Activated B cell treated with CpG ODN at 0.5 μM for 24 hours (primary cell): ENCODE results near the gene SMAD3. TPM values are rescaled to one million over a fixed set of nuclear protein-coding genes. Genes with fewer than 3 reads are reported as not detected.

ENCODE experiments used
- ATAC-seq: fragments of 200-7000 bp; cut with Tn5 transposase; one replicate; pipeline ENCODE4 v1.10.0; 2021; ENCODE audit warnings: low read depth, mild to moderate bottlenecking, moderate library complexity
- CTCF ChIA-PET: fragments of 350-600 bp; sonication (Branson Sonifier 250); formaldehyde crosslinking; loops from one replicate; lab custom pipeline; 2021; ENCODE audit warnings: antibody characterized with exemption; lab: Charles Lee
- POLR2A ChIA-PET: fragments of 350-600 bp; sonication (Branson Sonifier 250); formaldehyde crosslinking; loops from one replicate; lab custom pipeline; 2021; ENCODE audit warnings: antibody characterized with exemption; lab: Charles Lee
- DNase-seq: peaks from one replicate; pipeline ENCODE4 v3.0.0; 2022
- H3K27ac Mint-ChIP-seq: one replicate; pipeline ENCODE4 v1.8.0; 2020; ENCODE audit warnings: mixed read lengths
- H3K27me3 Mint-ChIP-seq: one replicate; pipeline ENCODE4 v1.8.0; 2021; ENCODE audit warnings: mixed read lengths
- H3K36me3 Mint-ChIP-seq: one replicate; pipeline ENCODE4 v1.8.0; 2021; ENCODE audit warnings: low read depth, mixed read lengths
- H3K4me1 Mint-ChIP-seq: one replicate; pipeline ENCODE4 v1.8.0; 2021; ENCODE audit warnings: mixed read lengths
- H3K4me3 Mint-ChIP-seq: one replicate; pipeline ENCODE4 v1.8.0; 2020; ENCODE audit warnings: mild to moderate bottlenecking, mixed read lengths
- H3K9me3 Mint-ChIP-seq: one replicate; pipeline ENCODE4 v1.8.0; 2020; ENCODE audit warnings: mixed read lengths
- intact Hi-C: fragments of 100-400 bp; cut with micrococcal nuclease; formaldehyde crosslinking; loops from one replicate; pipeline ENCODE4 v1.15.1; 2024
- total RNA-seq: library from RNA; stranded (reverse); gene quantifications from 2 replicates; pipeline ENCODE4 v1.2.3, GENCODE V29; 2022
- TF ChIP-seq, protein P1 (sequence below): fragments of 200-600 bp; IDR thresholded peaks from one replicate; pipeline ENCODE4 v1.8.0; 2022; ENCODE audit warnings: antibody characterized with exemption, mild to moderate bottlenecking

Gene SMAD3
- total RNA-seq, 1 donor from 2014 or later = 118 TPM

DNA sequence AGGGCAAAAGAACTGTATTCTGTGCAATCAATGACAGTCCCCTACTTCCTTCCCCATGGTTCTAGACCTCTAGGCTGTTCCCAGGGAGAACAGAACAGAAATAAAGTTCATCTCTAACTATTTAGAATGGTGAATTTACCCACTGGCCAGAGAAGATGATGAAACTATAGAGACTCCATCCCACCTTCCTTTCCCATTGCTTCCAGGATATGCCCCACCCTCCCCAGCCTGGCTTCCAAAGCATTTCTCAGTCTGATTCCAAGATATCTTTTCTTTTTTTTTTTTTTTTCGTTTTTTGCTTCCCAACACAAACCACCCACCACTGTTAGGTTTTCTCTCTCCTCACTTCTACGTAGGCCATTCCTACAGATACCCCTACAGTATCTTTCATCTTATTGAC lies 25.1 kb upstream of the SMAD3 start:
- H3K9me3 Mint-ChIP-seq = no peaks in the 10 kb centered on the region
- POLR2A ChIA-PET = no interaction called here
- H3K27me3 Mint-ChIP-seq = no peaks in the 10 kb centered on the region
- TF ChIP-seq, protein P1, sequence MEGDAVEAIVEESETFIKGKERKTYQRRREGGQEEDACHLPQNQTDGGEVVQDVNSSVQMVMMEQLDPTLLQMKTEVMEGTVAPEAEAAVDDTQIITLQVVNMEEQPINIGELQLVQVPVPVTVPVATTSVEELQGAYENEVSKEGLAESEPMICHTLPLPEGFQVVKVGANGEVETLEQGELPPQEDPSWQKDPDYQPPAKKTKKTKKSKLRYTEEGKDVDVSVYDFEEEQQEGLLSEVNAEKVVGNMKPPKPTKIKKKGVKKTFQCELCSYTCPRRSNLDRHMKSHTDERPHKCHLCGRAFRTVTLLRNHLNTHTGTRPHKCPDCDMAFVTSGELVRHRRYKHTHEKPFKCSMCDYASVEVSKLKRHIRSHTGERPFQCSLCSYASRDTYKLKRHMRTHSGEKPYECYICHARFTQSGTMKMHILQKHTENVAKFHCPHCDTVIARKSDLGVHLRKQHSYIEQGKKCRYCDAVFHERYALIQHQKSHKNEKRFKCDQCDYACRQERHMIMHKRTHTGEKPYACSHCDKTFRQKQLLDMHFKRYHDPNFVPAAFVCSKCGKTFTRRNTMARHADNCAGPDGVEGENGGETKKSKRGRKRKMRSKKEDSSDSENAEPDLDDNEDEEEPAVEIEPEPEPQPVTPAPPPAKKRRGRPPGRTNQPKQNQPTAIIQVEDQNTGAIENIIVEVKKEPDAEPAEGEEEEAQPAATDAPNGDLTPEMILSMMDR = no peak
- no peak overlapping the region for H3K27ac Mint-ChIP-seq
- no peaks in the 10 kb centered on the region for H3K36me3 Mint-ChIP-seq
- H3K4me1 Mint-ChIP-seq = peaks cover 44% of the 10 kb centered on the region
- CTCF ChIA-PET = no interaction called here
- intact Hi-C loops = no loop called here
- H3K4me3 Mint-ChIP-seq = no peak overlapping the region
- ATAC-seq (no peak), DNase-seq (no peak)

DNA sequence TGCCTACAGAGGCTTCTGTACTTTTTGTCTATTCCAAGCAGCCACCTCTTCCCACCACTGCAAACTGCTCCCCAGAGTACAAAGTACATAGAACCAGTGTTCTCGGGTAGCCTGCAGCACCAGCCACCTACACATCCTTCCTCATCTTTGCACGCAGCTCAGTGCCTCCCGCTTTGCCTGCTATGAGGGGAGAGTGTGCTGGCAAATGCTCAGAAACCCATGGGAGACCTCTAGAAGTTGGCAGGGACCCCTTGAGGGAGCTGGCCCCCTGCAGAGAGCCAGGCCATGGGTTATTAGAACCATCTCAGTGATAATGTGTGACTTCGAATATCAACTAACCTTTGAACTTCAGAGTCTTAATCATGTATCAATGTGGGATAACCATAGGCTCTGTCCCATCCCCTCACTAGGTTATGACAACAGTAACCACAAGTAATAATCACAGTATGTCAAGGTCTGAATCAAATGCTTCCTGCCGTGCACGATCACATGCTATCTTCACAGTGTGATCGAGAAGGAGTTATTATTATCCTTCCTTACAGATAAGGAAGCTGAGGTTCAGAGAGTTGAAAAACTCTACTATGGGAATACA lies 22.8 kb upstream of the SMAD3 start:
- H3K9me3 Mint-ChIP-seq = no peaks in the 10 kb centered on the region
- ATAC-seq (no peak), DNase-seq (no peak)
- ChIA-PET CTCF (no interaction called here), POLR2A (interaction anchor here (0.6 to 1.5 kb wide), 3 partner anchors 23 to 59 kb away, joined by 3 to 6 read pairs (median 4); partner anchors contain the start of gene SMAD3)
- peaks cover 37% of the 10 kb centered on the region for H3K4me1 Mint-ChIP-seq
- H3K4me3 Mint-ChIP-seq = no peak overlapping the region
- H3K27ac Mint-ChIP-seq = no peak overlapping the region
- H3K36me3 Mint-ChIP-seq = no peaks in the 10 kb centered on the region
- no peaks in the 10 kb centered on the region for H3K27me3 Mint-ChIP-seq
- intact Hi-C loops = no loop called here
- TF ChIP-seq, protein P1 = no peak

DNA sequence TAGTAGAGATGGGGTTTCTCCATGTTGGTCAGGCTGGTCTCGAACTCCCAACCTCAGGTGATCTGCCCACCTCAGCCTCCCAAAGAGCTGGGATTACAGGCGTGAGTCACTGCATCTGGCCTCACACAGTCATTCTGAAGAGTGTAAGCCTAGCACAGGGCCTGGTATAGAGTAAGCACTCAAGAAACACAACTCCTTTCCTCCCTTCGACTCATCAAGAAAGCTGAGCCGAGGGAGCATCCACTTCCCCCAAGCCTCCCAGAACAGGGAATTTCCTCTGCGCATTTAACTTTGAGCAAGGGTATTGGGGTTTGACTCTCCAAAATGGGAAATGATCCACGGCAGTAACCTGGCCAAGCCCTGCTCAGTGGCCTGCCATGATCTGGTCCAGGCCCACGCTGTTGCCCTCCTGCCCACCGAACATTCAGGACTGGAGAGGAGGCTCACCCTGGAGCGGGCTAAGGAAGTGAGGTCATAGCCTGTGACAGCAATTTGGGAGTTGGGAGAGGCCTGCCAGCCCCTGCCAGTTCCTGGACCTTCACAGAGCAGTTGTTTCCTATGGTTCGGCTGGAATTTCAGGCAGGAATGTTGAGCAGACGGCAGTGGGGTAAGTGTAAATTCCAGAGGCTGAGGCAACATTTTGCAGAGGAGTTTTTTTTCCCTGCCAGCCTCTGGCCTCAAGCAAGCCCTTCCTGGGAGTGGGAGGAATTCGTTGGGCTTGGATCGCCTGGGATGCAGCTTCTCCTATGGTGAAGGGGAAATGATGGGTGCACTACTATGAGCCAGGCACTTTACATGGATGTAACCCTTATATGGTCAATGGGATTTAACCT lies 21.2 kb upstream of the SMAD3 start:
- Mint-ChIP-seq H3K36me3 (no peaks in the 10 kb centered on the region), H3K27ac (no peak overlapping the region), H3K4me3 (no peak overlapping the region), H3K27me3 (no peaks in the 10 kb centered on the region), H3K9me3 (no peaks in the 10 kb centered on the region), H3K4me1 (peaks cover 34% of the 10 kb centered on the region)
- DNase-seq (no peak), ATAC-seq (no peak)
- intact Hi-C loops = no loop called here
- TF ChIP-seq, protein P1 = no peak
- ChIA-PET CTCF (no interaction called here), POLR2A (interaction anchor here (0.5 to 0.8 kb wide), 4 partner anchors 12 to 96 kb away, joined by 3 to 11 read pairs (median 6); partner anchors contain the start of gene SMAD3)

DNA sequence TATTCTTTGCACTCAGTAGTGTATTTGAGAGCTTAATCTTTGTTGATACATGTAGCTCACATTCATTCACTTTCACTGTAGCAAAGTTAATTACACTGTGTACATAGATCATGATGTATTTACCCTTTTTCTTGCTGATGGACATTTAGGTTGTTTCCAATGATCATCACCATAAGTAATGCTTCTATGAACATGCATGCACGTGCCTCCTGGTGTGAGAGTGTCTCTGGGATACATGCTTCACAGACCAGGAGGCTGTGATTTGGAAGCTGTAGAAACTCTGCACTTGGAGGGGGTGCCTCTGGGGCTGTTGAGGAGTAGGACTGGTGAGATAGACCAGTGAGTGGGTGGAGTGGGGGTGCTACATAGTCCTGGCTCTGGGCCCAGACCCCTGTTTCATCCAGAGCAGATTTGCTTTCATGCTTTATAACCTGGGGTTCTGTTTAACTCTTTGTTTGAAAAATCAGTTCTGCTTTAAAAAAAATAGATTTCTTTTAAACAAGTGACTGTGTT lies 18.2 kb upstream of the SMAD3 start:
- peaks cover 49% of the 10 kb centered on the region for H3K4me1 Mint-ChIP-seq
- H3K9me3 Mint-ChIP-seq = no peaks in the 10 kb centered on the region
- H3K27ac Mint-ChIP-seq = no peak overlapping the region
- POLR2A ChIA-PET = interaction anchor here (0.5 to 0.6 kb wide), 2 partner anchors 22 to 1256 kb away, joined by 3 read pairs; no protein-coding TSS in a partner anchor
- no peaks in the 10 kb centered on the region for H3K27me3 Mint-ChIP-seq
- intact Hi-C loops = no loop called here
- TF ChIP-seq, protein P1 = no peak
- CTCF ChIA-PET = no interaction called here
- H3K4me3 Mint-ChIP-seq = no peak overlapping the region
- H3K36me3 Mint-ChIP-seq = no peaks in the 10 kb centered on the region
- DNase-seq (no peak), ATAC-seq (no peak)
